Stimulated activated CD8-positive, alpha-beta memory T cell treated with anti-CD3 and anti-CD28 coated beads, Interleukin-7, amount 100 ng/mL, for 48 hours (primary cell): ENCODE data around the gene SPPL3.

Experiments
- DNase-seq, 2 donors: peaks; one replicate each; pipeline ENCODE4 v3.0.0-alpha.2; 2020; ENCODE audit warnings: low read depth in 1 of 2; ENCODE audit errors: extremely low read depth in 1 of 2

SPPL3 gene

GRCh38 chr12:120822832-120823503 lies 81.2 kb downstream of the SPPL3 start:
- no peak for DNase-seq

- DNase-seq = no peak
Measured at GRCh38 chr12:120821878-120822277, 82.3 kb downstream of the SPPL3 start.

GRCh38 chr12:120820884-120821510 lies 83.2 kb downstream of the SPPL3 start:
- DNase-seq = peak; percentile 11 to 37

- DNase-seq = no peak
Measured at GRCh38 chr12:120818416-120818815, 85.7 kb downstream of the SPPL3 start.

- no peak for DNase-seq
Measured at GRCh38 chr12:120817559-120818330, 86.4 kb downstream of the SPPL3 start.

GRCh38 chr12:120816363-120816762 lies 87.8 kb downstream of the SPPL3 start:
- DNase-seq = no peak

GRCh38 chr12:120814903-120815429 lies 89.2 kb downstream of the SPPL3 start:
- DNase-seq = no peak

- DNase-seq = no peak
Measured at GRCh38 chr12:120814203-120814902, 89.8 kb downstream of the SPPL3 start.

GRCh38 chr12:120813588-120814153 lies 90.5 kb downstream of the SPPL3 start:
- DNase-seq = no peak

- no peak for DNase-seq
Measured at GRCh38 chr12:120810021-120810420, 94.1 kb downstream of the SPPL3 start.

GRCh38 chr12:120804428-120804827 lies 99.7 kb downstream of the SPPL3 start:
- DNase-seq = no peak

GRCh38 chr12:120801146-120801545 lies 103.0 kb downstream of the SPPL3 start:
- no peak for DNase-seq

GRCh38 chr12:120800665-120801064 lies 103.5 kb downstream of the SPPL3 start:
- DNase-seq = no peak

- no peak for DNase-seq
Measured at GRCh38 chr12:120799243-120800045, 104.7 kb downstream of the SPPL3 start.

- DNase-seq = no peak
Measured at GRCh38 chr12:120798696-120799095, 105.5 kb downstream of the SPPL3 start.

GRCh38 chr12:120797677-120798642 lies 106.2 kb downstream of the SPPL3 start:
- DNase-seq = no peak

GRCh38 chr12:120795441-120796178 lies 108.5 kb downstream of the SPPL3 start:
- DNase-seq = no peak

- no peak for DNase-seq
Measured at GRCh38 chr12:120793357-120793756, 110.8 kb downstream of the SPPL3 start.
